PC-3 (cell line): Measurements from ENCODE around the gene PLEKHA5.

Experiments used
- CTCF ChIP-seq: fragments of 300-600 bp; sonication (generic); conservative IDR thresholded peaks from 2 replicates; pipeline ENCODE4 v1.5.1; 2017; ENCODE audit warnings: antibody characterized with exemption, low read depth, mild to moderate bottlenecking, low read length
- EZH2 ChIP-seq: fragments of 300-600 bp; sonication (generic); IDR thresholded peaks from one replicate; pipeline ENCODE4 v1.6.1; 2017; ENCODE audit warnings: antibody characterized with exemption, mild to moderate bottlenecking, low read length; ENCODE audit not compliant: unreplicated experiment

- no peak for TF ChIP-seq CTCF
- TF ChIP-seq EZH2: no peak
Observed at GRCh38 chr12:19402211-19402610, 272.7 kb downstream of the PLEKHA5 start.
